CD4-positive, alpha-beta T cell treated with Interleukin-10 for 1 hour (primary cell): Measurements from ENCODE around the gene SPDYE2B.
"Not testable (repeated sequence)": the region's sequence is repeated elsewhere in the genome, so short reads cannot be mapped to it uniquely, and the experiment has no call there.

Source experiments
- DNase-seq: peaks from one replicate; pipeline ENCODE4 v3.0.0-alpha.2; 2020

SPDYE2B gene, protein sequence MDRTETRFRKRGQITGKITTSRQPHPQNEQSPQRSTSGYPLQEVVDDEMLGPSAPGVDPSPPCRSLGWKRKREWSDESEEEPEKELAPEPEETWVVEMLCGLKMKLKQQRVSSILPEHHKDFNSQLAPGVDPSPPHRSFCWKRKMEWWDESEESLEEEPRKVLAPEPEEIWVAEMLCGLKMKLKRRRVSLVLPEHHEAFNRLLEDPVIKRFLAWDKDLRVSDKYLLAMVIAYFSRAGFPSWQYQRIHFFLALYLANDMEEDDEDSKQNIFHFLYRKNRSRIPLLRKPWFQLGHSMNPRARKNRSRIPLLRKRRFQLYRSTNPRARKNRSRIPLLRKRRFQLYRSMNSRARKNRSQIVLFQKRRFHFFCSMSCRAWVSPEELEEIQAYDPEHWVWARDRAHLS

DNA sequence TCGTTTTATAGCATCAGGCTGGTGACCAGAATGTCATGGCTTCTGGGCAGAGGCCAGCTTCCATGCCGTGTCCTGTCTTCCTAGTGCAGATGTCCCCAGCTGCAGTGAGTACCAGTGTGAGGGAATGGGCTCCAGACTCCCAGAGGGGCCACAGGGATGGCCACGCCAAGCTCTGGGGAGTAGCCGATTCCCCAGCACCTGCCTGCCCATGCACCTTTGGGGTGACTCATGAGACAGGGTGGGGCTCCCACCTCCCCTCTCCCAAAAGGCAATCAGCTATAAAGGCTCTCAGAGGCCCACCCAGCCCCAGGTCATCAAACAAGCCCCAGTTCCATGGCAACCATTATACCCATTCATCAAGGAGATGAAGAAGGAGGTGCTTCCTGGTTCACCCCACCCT, at the start of gene SPDYE2B:
Gene SPDYE2B, plus strand, starts transcription at position 396 of the 400 bp plus-strand sequence. CDS start 2,030 bp downstream, outside the sequence.
- not testable (repeated sequence) for DNase-seq

DNA sequence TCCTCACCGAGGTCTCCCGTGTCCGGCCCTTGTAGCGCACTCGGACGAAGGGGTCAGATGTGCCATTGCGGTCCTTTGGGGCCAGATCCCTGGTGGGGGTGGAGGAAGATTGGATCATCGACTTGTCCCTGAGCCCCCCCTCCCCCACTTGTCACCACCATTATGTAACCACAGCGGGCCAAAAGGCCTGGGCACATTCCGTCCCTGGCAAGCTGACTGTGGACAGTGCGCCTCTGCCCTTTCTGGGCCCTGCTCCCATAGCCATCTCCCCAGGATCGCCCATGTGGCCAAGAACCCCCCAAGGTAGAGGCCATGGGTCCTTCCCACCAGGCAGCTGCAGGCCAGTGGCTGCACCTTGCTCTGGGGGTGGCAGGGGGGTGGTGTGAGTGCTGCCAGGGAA, 47.8 kb upstream of the SPDYE2B start:
- DNase-seq = not testable (repeated sequence)

DNA sequence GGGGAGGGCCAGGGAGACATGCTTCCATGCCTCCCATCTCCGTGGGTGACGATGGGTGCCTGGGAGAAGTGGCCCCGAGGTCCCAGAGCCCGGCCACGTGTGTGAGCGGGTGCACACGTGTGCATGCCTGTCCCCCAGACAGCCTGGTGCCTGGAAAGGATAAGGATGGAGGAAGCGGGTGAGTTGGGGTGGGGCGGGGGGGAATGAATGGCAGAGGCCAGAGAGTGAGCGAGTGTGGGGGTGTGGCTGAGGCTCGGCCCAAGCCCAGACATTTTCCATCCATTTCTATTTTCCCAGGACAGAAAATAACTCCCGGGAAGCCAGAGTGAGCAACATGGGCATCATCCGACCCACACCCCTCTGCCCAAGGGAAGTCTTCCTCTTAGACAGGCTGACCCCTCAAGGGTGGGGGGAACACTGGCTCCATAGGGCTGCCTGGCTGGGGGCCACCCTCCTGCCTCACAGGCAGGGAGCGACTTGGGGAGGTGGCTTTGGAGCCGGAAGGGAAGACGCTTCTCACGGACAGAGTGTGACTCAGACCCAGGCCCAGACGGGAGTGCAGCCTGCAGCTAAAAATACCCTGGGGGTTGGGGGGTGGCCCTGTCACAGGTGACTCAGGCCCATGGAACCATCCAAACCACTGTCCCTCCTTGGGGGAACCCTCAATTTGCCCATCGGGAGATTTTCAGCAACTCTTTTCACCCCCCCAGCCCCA, 45.5 kb upstream of the SPDYE2B start:
- DNase-seq = not testable (repeated sequence)

DNA sequence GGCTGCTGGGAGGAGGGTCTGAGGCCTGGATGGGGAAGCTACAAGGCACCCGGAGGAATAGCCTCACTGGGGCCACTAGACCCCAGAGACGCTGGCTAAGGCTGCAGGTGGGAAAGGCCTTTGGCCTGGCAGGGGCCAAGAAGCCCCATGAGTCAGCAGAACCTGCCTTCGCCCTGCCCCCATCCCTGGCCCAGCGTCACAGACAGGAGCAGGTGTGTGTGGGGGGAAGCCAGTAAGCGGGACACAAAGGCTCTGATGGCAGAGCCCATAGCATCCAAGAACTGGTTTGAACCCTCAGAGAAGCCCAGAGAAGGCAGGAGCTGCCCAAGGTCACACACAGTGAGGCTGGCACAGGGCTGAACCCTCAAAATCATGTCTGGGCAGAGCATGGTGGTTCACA, 43.3 kb upstream of the SPDYE2B start:
- DNase-seq = not testable (repeated sequence)

DNA sequence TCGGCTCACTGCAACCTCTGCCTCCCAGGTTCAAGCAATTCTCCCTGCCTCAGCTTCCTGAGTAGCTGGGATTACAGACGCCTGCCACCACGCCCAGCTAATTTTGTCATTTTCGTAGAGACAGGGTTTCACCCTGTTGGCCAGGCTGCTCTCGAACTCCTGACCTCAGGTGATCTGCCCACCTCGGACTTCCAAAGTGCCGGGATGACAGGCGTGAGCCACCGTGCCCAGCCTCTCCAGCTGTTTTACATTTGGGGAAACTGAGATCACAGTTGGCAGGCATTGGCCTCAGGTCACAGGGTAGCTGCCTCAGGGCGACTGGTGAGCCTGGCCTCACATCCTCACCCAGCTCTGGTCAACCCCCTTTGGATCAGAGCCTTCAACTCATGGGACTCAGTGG, 40.4 kb upstream of the SPDYE2B start:
- not testable (repeated sequence) for DNase-seq

DNA sequence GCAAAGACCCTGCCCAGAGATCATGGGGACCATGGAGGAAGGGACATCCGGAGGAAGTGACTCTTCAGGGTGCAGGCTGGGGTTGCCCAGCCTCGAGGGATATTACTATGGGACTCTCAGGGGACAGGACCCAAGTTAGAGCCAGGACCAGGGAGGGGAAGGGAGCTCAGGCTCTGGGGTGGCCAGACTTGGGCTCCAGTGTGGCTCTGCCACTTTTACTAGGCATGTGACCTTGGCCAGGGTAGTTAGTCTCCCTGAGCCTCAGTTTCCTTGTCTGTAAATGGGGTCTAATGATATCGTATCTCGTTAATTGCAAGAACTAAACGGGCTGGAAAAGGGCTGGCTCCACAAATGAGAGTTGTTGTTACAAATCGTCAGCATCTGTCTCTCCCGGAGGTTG, 39.7 kb upstream of the SPDYE2B start:
- not testable (repeated sequence) for DNase-seq

DNA sequence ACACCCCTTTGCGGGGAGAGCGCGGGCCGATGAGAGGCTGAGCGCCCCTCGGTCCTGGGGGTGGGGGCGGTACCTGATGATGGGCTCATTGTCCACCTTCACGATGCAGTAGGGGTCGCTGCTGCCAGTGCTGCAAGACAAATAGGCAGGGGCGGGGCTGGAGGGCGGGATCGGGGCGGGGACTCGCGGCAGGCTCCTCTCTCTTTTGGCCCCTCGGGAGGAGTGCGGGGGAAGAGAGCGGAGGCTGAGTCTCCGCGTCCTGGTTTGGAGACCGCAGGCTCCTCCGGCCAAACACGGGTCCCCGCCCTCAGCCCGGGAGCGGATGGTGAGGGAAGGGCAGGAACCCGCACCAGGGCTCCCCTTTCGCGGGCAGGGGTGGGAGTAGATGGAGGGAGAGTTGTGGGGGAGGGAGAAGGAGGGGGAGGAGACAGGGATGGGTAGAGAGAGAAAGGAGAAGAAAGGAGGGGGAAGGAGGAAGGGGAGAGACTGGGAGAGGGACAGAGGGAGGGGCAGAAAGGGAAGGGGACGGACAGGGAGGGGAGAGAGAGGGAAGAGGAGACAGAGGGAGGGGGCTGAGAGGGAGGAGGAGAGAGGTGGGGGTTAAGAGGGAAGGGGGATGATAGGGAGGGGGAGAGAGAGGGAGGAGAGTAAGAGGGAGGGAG, 39.0 kb upstream of the SPDYE2B start:
- not testable (repeated sequence) for DNase-seq

DNA sequence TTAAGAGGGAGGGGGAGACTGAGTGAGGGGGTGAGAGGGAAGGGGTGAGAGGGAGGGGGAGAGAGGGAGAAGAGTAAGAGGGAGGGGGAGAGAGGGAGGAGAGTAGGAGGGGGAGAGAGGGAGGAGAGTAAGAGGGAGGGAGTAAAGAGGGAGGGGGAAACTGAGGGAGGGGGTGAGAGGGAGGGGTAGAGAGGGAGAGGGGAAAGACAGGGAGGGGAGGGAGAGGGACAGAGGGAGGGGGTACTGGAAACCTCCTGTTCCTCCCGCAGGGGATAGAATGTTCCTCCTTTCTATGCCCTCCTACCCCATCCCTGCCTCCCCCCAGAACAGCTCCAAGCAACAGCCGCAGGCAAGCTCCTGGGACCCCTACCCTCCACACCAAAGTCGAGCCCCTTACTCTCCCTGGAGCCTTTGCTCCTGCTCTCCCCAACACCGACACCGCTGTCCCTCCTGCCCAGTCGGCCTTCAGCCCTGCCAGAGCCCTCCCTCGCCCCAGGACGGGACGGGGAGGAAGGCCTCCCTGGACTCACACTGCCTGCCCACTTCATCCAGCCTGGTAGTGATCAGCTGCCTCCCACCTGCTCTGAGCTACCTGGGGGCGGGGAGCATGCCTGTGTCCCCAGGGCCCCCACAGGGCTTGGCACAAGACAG, 38.3 kb upstream of the SPDYE2B start:
- not testable (repeated sequence) for DNase-seq

DNA sequence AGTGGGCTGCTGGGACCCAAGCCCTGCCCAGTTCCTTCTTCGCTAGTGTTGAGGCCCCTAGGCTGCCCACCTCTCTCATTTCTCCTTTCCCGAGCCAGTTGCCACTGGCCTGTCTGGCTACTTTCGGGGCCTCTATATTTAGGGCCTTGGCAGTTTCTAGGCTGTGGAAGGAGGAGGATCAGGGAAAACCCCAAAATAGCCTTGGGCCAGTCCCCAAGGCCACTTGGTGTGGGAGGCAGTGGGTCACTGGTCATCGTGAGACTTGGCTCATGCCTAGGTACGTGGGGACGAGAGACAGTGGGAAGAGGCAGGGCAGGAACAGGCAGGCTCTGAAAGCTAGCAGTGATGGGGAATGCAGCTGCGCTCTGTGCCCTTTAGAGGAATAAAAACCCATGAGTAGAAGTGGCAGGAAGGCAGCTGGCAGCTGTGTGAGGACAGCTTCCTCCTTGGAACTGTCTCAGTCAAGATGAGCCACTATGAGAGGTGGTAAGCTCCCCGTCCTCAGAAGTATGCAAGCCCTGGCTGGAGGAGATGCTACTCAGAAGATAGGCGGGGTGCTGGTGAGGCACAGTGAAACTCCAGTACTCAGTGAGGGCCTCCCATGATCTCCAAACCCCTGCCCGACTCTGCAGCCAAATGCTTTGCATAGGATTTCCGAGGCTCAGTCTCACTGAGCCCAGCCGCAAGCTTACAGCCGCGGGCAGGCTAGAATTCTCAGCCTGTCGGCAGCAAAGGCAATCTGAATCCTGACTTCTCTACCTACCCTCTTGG, 36.4 kb upstream of the SPDYE2B start:
- not testable (repeated sequence) for DNase-seq

DNA sequence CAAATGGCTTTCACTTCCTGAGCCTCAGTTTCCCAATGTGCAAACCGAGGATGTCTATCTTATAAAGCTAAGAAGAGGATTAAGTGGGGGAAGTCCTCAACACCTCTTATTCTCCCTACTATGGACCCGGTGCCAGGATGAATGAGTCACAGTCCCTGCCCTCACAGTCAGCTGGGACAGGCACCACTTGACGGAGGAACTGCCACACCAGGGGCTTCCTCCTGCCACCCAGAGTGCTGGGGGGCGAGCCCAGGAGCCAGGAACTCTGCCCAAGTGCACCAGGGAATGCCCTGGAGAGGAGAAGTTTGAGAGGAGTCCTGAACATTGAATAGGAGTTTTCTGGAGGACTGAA, 35.8 kb upstream of the SPDYE2B start:
- not testable (repeated sequence) for DNase-seq

DNA sequence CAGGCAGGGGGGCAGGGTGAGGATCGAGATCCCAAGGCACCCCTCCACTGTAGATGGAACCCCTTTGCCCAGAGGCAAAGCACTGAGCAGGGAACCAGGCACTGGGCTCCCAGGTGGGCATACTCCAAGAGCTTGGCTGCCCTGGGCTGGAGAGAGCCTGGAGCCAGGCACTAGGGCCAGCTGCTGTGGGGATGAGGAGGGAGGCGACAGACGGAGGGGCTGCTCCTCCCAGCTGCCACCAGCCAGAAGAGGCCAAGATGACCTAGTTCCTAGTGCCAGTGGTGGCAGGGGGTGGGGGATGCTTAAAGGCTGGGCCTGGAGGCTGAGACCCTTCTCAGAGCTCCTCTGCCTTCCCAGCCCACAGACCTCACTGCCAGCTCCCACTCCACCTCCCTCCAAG, 35.2 kb upstream of the SPDYE2B start:
- DNase-seq = not testable (repeated sequence)

DNA sequence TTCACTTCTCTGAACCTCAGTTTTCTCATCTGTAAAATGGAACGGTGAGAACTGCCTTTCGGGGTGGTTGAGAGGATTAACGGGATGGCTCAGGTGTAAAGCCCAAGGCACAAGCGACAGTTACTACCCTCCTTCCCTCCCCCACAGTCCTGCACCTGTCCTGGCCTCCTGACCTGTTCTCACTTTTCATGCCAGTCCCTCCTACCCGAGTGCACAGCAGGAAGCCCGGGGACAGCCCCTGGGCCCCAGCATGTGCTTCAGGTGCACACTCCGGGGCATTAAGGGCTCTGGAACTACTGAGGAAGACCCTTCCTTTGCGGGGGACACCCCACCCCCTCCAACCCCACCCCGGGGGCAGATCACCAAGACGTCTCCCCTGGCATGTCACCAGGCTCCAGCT, 34.2 kb upstream of the SPDYE2B start:
- DNase-seq = not testable (repeated sequence)

DNA sequence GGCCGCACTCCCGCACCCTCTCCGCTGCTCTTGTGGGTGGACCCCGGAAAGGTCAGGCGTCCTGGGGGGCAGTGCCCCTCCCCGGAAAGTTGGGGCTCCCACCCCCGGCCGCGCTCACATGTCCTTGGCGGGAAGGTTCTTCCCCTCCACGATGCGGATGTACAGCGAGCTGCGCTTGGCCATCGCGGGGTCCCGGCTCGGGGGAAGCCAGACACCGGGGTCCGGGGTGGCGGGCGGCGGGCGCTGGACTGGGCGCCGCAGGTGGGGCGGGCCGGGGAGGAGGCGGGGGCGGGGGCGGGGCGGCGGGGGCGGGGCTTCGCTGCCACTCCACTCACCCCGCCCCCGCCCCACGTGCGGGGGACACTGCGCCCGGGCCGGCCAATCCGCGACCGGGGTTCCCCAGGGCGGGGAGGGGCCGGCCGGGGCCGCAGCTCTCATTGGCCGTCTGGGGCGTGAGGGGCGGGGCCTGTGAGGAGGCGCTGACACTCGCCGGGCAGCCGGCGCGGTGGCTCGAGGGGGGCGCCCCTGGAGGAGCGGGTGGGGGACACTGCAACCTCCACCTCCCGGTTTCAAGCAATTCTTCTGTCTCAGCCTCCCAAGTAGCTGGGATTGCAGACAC, 33.5 kb upstream of the SPDYE2B start, which contains the start of gene RASA4:
Gene RASA4, minus strand, starts transcription at position 250 of the 619 bp plus-strand sequence. Its CDS starts 67 bp downstream, at position 183.
- peak; percentile 55 for DNase-seq

DNA sequence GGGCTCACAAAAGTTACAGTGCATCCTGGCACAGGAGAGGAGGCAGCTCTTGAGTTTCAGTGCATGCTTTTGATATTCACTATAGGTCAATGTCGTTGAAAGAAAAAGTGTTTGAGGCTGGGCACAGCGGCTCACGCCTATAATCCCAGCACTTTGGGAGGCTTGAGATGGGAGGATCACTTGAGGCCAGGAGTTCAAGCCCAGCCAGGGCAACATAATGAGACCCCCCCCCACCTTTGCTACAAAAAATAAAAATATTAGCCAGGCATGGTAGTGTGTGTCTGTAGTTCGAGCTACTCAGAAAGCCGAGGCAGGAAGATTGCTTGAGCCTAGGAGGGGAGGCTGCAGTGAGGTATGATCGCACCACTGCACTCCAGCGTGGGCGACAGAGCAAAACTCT, 32.0 kb upstream of the SPDYE2B start:
- not testable (repeated sequence) for DNase-seq

DNA sequence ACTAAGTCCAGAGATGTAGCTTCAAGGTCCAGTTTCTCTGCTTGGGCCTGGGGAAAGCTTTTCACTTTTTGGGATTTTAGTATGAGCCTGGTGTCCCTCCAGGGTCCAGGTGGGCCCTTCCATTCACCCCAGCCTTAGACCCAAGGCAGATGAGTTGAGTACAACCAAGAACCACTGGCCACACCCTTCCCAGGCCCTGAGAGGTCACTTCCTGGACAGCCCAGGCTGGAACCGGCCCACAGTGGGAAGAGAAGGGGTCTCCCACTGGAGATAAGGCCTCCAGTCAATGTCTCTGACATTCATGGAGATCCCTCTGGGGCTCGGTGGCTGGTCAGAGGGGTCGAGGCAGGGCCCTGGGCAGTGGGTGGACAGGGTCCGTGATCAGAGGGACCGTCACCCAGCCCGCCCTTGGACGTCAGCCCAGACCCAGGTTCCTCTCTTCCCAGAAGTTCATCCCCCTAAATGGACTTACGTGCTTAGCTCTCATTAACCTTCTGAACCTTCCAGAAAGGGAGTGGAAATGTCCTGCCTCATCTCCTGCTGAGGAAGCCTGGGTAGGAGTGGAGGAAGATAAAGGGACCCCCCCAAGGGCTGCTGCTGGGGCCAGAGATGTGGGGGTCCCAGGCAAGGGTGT, 22.7 kb upstream of the SPDYE2B start:
- DNase-seq = not testable (repeated sequence)

DNA sequence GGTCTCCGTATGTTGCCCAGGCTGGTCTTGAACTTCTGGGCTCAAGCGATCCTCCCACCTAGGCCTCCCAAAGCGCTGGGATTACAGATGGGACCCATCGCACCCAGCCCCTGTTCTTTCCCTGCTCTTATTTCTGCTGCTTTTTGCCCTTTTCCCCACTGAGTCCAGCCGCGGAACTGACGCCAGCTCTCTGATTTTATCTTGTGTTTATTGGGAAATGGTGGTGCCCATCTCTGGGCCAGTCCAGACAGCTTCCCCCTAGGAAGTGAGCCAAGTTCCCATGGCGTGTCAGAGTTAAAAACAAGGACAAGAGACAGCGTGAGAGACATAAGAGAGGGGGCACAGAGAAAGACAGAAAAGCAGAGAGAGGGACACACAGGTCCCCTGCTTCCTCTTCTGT, 19.5 kb upstream of the SPDYE2B start:
- DNase-seq = not testable (repeated sequence)

DNA sequence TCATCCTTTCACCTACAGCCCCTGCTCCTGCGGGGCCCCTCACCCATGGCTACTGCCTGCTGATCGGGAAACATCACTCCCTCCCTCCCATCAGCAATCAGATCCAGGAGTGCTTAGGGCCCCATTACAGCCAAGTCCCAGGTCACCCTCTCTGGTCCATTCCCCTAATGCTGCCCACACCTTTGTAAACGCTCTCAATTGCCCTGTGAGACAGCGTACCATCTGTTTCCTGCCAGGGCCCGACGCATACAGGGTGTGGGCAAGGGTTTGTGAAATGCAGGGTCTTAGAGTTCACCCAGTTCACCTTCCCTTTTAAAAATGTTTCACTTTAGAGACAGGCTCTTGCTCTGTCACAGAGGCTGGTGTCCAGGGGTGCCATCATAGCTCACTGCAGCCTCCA, 15.8 kb upstream of the SPDYE2B start:
- DNase-seq = not testable (repeated sequence)

DNA sequence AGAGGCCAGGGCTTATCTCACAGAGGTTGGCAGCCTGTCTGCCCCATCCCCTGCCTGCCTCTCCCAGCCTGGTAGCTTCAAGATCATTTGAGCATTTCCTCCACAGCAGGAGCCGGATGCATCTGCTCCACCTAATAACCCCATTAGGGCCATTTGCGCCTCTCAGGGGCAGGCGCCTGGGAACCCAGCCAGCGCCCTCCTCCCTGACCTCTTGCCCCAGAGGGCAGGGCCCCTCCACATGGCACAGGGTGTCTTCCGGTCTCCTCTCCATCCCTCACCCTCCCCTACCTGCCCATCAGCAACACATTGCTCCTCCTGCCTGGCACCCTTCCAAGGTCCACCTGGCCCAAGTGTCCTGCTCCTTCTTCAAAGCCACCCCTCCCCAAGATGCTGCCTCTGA, 14.8 kb upstream of the SPDYE2B start:
- DNase-seq = not testable (repeated sequence)

DNA sequence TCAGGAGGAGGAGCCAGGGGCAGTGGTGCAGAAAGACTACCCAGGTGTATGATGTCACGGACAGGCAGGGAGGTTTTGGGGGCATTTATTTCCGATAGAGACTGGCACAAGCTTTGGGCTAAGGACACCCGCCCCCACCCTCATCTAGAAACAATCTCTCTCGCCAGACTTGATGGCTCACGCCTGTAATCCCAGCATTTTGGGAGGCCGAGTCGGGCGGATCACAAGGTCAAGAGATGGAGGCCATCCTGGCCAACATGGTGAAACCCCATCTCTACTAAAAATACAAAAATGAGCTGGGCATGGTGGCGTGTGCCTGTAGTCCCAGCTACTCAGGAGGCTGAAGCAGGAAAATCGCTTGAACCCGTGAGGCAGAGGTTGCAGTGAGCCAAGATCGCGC, 13.2 kb upstream of the SPDYE2B start:
- not testable (repeated sequence) for DNase-seq

DNA sequence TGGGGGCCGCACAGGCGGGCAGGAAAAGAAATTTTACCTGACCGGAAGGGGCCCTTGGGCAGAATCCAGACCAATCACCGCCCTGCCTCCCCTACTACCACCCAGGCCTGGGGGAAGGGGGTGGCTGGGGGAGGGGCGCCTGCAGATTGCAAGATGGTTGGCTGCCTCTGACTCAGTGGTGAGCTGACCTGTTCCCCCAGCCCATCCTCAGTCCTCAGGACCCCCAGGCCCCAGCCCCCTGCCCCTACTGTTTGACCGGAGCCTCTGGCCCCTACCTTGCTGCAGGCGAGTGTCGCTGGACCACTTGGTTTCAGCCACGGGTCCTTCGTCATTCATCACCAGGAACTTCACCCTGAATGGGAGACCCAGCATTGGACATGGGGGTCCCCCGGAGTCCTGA, 11.3 kb upstream of the SPDYE2B start:
- DNase-seq = not testable (repeated sequence)

DNA sequence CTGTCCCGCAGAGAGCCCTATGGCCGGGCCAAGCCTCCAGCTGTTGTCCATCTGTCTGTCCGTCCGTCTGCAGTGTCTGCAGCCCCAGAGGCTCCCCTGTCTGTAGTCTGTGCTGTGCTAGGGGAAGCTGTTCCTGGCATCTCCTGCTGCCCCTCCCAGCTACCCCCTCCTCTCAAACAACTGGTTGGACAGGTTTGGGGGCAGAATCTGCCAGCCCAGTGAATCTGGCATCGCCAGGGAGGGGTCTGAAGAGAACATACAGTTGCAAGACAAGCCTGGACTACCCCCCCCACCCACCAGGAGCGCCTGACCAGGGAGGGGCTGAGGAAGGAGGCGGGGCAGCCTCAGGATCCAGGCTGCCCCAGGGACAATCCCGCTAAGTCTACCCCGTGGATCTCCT, 7.4 kb upstream of the SPDYE2B start, which contains the start of gene UPK3BL1:
Gene UPK3BL1, minus strand, starts transcription at position 101 of the 400 bp plus-strand sequence. Its CDS starts 50 bp downstream, at position 51.
- not testable (repeated sequence) for DNase-seq
